SH-SY5Y (cell line): ENCODE measurements around the gene GRB7.

ENCODE experiments used
- GATA2 ChIP-seq: IDR thresholded peaks from 2 replicates; pipeline ENCODE4 v1.6.1; 2011; ENCODE audit warnings: mild to moderate bottlenecking, low read depth, low read length
- GATA3 ChIP-seq: IDR thresholded peaks from 2 replicates; pipeline ENCODE4 v1.6.1; 2011; ENCODE audit warnings: low read depth, mild to moderate bottlenecking, low read length, moderate library complexity

- TF ChIP-seq GATA3 (no peak), GATA2 (no peak)
These were observed 35.8 kb upstream of the GRB7 start for GRCh38 chr17:39701784-39702422.
